Measurements from ENCODE around the gene PI4KA. TPM values are rescaled to one million over a fixed set of nuclear protein-coding genes. Genes with fewer than 3 reads are reported as not detected.
A peak's percentile ranks its signal among the peaks of the same experiment; 100 is the strongest.

The PI4KA gene
- total and polyA plus RNA-seq, 5 experiments from 2014 or later = 34.4 to 158 (median 69.6) TPM

DNA sequence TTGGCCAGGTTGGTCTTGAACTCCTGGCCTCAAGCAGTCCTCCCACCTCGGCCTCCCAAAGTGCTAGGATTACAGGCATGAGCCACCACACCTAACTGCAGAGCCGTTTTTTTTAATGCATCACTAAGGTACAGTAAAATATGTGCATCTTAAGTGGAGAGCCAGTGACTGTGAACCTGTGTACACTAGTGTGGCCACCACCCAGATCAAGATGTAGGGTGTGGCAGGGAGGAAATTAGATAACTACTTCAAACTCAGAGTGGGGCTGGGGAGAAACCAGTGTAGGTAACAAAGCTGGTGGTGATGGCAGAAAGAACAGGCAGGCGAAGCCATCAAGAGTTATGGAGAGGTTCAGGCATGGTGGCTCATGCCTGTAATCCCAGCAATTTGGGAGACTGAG, 14.6 kb upstream of the PI4KA start:
- peak overlapping the region in 1 of 10 donors; percentile 65 for H3K27ac Mint-ChIP-seq
- POLR2A ChIA-PET = no interaction called here
- no peak for ATAC-seq
- H3K4me1 Mint-ChIP-seq = peaks cover 0 to 5% (median 2%) of the 10 kb centered on the region in 4 donors
- H3K27me3 Mint-ChIP-seq = no peaks in the 10 kb centered on the region
- no peak for DNase-seq
- no peaks in the 10 kb centered on the region for H3K9me3 Mint-ChIP-seq
- H3K4me3 Mint-ChIP-seq = no peak overlapping the region
- H3K36me3 Mint-ChIP-seq = peaks cover 0 to 74% (median 5%) of the 10 kb centered on the region in 3 donors

DNA sequence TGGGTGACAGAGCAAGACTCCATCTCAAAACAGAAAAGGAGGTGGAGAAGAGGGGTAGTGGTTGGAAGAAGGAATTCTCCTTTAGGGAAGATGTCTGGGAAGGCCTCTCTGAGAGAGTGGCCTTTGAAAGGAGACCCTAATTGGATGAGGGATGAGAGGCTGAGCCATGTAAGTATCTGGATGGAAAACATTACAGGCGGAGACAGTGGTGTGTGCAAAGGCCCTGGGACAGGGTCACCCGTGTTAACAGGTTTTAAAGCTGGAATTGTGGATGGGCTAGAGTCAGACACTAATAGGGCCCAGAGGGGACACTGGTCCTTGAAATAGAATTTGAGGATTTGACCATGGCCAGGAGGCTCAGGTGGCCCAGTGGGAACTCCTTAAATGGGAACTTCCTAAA, 10.6 kb upstream of the PI4KA start:
- DNase-seq (no peak), ATAC-seq (no peak)
- Mint-ChIP-seq H3K27ac (peak overlapping the region in 1 of 10 donors; percentile 28), H3K9me3 (no peaks in the 10 kb centered on the region), H3K27me3 (no peaks in the 10 kb centered on the region), H3K4me3 (no peak overlapping the region), H3K36me3 (peaks cover 0 to 44% (median 2%) of the 10 kb centered on the region in 3 donors), H3K4me1 (peaks cover 9 to 26% (median 22%) of the 10 kb centered on the region in 4 donors)
- POLR2A ChIA-PET = no interaction called here

DNA sequence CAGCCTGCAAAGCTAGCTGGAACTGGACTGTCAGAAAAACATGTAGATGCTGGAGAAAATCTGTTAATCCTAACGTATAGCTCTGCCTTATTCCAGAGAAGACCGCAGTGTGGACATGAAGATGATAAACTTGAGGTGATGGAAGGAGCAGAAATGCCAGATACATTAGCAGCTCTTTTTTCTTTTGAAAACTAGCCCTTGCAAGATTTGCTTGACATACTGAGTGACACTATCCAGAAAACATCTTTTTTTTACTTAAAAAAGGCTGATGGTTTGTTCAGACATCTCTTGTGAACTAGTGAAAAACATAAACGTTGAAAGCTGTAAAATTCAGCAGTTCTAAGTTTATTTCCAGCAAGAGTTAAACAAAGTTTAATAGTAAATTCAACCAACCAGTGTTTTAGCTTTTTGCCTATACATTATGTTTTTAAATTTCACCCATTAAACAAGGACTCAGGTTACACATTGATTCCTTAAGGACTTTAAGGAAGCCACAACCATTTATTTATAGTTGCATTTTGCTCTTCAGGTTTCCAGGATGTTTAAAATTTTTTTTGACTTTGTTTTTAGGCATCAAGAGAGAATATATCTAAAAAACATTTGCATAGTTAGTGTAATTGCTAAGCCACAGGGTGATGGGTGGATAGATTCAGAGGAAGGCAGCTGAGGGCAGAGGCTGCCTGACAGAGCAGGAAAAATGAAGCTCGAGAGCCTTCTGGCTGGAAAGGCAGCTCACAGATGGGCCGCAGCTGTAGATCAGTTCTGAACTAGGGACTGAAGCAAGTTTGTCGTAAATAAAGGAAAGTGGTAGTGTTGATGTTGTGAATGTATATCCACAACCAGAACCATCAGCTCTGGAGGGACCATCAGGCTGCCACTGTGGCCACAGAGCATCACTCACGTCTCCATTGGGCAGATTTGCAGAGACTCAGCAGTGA, 9.7 kb upstream of the PI4KA start:
- ATAC-seq (no peak), DNase-seq (no peak)
- peaks cover 0 to 47% (median 4%) of the 10 kb centered on the region in 3 donors for H3K36me3 Mint-ChIP-seq
- H3K9me3 Mint-ChIP-seq = no peaks in the 10 kb centered on the region
- H3K4me1 Mint-ChIP-seq = peaks cover 9 to 36% (median 29%) of the 10 kb centered on the region in 4 donors
- peak overlapping the region in 6 of 10 donors; percentile 15 to 68 (median 42) for H3K27ac Mint-ChIP-seq
- POLR2A ChIA-PET = interaction anchor here (1.3 kb wide), 1 partner anchor 49 kb away, joined by 3 read pairs; the partner anchor contains the start of gene CRKL
- no peaks in the 10 kb centered on the region for H3K27me3 Mint-ChIP-seq
- no peak overlapping the region for H3K4me3 Mint-ChIP-seq

DNA sequence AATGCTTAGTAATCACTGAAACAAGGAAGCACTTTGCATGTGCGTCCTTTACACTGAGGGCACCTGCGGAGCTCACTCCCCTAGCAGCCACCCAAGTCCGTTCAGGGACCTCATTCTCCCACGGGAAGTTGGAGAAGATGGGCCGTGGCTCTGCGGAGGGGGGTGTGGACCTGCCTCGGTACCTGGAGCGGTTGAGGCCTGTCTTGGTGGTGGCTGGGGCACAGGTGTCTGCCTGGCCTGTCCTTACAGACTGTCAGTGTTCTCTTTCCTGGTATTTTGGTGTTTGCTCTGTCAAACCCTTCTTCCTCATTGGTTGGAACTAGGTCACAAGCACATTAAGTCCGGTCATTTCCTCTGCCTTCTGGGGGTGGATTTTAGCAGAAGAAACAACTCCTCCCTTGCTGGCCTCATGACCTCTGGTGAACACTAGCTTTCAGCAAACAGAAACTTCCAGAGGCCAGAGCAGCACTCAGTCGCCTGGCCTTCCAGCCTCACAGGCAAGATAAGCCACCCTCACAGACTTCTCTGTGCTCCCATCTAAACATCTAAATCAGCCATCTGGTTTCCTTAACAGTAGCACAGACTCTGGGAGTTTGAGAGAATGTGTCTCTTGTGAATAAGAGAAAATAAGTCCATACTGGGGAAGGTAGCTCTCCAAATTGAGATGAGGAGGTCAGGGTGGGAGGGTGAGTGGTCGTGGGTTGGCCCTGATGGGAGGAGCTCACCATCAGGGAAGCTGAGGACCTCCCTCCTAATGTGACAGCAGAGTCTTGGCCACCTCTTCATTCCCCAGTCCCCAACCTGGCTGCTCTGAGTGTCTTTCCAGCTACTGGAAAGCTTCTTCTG, 8.8 kb upstream of the PI4KA start:
- Mint-ChIP-seq H3K27ac (peak overlapping the region in 5 of 10 donors; percentile 15 to 79 (median 44)), H3K27me3 (no peaks in the 10 kb centered on the region), H3K4me1 (peaks cover 14 to 45% (median 37%) of the 10 kb centered on the region in 4 donors), H3K36me3 (peaks cover 0 to 49% (median 4%) of the 10 kb centered on the region in 3 donors), H3K4me3 (peak overlapping the region in 1 of 10 donors; percentile 53), H3K9me3 (no peaks in the 10 kb centered on the region)
- ATAC-seq = no peak
- POLR2A ChIA-PET = interaction anchor here (1.3 kb wide), 1 partner anchor 50 kb away, joined by 3 read pairs; the partner anchor contains the start of gene CRKL
- no peak for DNase-seq

DNA sequence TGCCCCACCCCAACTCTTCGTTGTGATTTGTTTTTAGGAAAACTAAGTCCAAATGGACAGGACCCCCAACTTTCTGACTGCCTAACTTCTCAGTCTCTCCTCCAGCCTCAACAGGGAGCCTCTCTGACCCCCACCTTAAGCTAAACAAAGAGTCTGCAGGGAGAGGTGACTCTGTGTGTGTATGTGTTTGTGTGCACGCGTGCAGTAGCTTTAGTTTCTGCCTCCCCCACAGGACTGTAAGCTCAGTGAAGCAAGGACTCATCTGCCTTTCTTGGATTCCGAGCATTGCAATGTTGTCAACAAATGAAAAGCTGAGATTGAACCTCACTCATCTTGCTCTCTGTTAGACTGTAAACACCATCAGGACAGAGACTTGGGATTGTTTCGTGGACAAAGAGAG, 8.1 kb upstream of the PI4KA start:
- peak overlapping the region in 3 of 10 donors; percentile 34 to 67 (median 56) for H3K27ac Mint-ChIP-seq
- no peaks in the 10 kb centered on the region for H3K27me3 Mint-ChIP-seq
- POLR2A ChIA-PET = no interaction called here
- H3K4me1 Mint-ChIP-seq = peaks cover 18 to 50% (median 43%) of the 10 kb centered on the region in 4 donors
- peaks cover 0 to 51% (median 4%) of the 10 kb centered on the region in 3 donors for H3K36me3 Mint-ChIP-seq
- H3K4me3 Mint-ChIP-seq = peak overlapping the region in 1 of 10 donors; percentile 24
- ATAC-seq (no peak), DNase-seq (no peak)
- H3K9me3 Mint-ChIP-seq = no peaks in the 10 kb centered on the region

DNA sequence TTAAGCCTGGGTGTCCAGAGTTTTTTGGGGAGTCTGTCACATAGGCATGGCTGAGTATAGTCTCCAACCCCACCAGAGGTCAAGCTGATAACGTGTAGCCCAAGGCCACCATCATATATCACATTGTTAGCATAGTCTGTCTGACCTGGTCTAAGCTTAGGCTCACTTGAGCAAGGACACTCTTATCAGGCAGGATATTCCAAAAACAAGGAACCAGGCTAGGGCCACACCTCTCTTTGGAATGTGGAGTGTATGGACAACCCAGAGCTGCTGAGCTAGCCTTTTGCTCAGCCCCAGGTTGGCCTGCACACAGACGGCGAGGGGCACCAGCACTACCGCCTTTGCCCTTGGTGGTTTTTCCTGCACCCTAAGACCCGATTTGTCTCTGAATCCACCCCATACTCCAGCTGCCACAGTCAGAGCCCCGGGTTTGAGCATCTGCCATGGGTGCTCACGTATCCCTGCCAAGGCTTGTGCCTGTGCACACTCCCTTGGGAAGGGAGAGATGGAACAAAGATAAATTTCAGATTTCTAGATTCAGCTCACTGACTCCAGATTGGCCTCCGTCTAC, 7.3 kb upstream of the PI4KA start:
- Mint-ChIP-seq H3K36me3 (peaks cover 0 to 44% (median 4%) of the 10 kb centered on the region in 3 donors), H3K27me3 (no peaks in the 10 kb centered on the region), H3K27ac (peak overlapping the region in 2 of 10 donors; percentile 48 to 66), H3K4me3 (no peak overlapping the region), H3K4me1 (peaks cover 18 to 55% (median 46%) of the 10 kb centered on the region in 4 donors), H3K9me3 (no peaks in the 10 kb centered on the region)
- no peak for ATAC-seq
- POLR2A ChIA-PET = no interaction called here
- no peak for DNase-seq

DNA sequence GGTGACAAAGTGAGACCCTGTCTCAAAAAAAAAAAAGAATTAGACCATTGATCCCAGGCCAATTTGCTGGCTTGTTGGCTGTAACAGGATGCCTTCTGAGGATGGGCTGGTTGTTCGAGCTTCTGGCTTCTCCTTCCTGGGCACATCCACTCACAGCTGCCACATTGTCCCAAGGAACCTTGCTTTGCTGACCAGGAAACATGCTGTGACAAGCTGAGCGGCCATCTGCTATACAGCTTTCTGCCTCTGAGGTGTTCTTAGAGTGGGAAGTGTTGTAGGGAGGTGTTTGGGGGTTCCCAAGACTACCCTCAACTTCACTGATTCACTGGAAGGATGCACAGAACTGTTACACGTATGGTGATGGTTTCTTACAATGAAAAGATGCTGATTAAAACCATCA, 6.7 kb upstream of the PI4KA start:
- POLR2A ChIA-PET = interaction anchor here (0.7 kb wide), 1 partner anchor 93 kb away, joined by 3 read pairs; no protein-coding TSS in a partner anchor
- DNase-seq = no peak
- Mint-ChIP-seq H3K4me1 (peaks cover 21 to 61% (median 49%) of the 10 kb centered on the region in 4 donors), H3K36me3 (peaks cover 0 to 38% (median 4%) of the 10 kb centered on the region in 3 donors), H3K27ac (peak overlapping the region in 2 of 10 donors; percentile 48 to 52), H3K4me3 (no peak overlapping the region), H3K27me3 (no peaks in the 10 kb centered on the region), H3K9me3 (no peaks in the 10 kb centered on the region)
- no peak for ATAC-seq

DNA sequence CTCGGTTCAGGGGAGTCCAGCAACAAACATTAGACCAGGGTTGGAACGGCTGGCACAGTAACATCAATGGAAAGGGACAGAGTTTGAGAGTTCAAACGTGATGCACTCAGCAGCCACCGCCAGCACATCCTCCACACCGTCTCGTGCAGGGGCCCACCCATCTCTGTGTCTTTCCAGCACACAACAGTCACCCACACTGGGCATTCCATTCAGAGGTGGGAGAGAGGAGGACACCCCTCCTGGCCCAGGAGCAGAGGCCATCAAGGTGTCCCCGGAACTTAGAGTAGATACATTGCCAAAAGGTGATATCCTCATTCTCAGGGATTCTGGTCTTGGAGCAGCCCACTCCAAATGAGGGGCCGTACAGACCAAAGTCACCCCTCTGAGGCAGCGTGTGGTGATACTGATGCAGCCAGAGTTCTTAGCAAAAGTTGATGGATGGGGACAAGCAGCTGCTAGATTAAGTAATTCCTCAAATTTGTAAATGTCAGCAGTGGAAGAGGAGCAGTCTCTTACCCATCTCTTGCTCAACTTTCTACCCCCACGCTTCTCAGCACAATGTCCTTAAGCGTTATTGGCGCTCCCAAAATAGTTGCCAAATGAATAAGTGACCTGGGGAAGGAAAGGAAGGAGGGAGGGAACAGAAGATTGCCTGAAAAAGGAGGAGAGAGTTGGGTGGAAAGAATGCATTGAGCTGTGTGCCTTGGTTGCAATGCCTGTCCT, 5.7 kb upstream of the PI4KA start:
- H3K4me3 Mint-ChIP-seq = no peak overlapping the region
- POLR2A ChIA-PET = interaction anchor here (0.7 kb wide), 1 partner anchor 94 kb away, joined by 3 read pairs; no protein-coding TSS in a partner anchor

DNA sequence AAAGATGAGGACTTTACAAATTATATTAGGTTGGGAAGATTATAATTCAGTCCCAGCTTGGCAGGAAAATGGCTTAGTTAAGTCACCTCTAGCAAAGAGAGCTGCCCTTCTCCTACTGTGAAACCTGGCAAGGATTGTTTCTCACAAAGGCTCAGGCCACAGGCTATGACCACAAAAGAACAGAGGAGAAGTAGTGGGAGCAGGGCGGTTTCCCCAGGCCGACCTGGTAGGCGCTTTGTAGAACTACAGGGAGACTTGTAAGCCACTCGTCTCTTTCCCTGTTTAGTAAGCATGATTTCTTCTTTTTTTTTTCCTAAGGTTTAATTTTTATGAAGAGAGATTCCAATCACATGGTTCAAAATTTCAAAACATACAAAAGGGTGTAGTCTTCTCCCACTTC, 4.8 kb upstream of the PI4KA start:
- Mint-ChIP-seq H3K4me3 (peak overlapping the region in 1 of 10 donors; percentile 7), H3K27ac (peak overlapping the region in 6 of 10 donors; percentile 5 to 78 (median 56)), H3K4me1 (peaks cover 22 to 71% (median 60%) of the 10 kb centered on the region in 4 donors), H3K27me3 (no peaks in the 10 kb centered on the region), H3K9me3 (no peaks in the 10 kb centered on the region), H3K36me3 (peaks cover 0 to 26% (median 1%) of the 10 kb centered on the region in 3 donors)
- POLR2A ChIA-PET = no interaction called here
- ATAC-seq = no peak
- no peak for DNase-seq

More for the DNA sequence above, 5.7 kb upstream of the PI4KA start:
- H3K27me3 Mint-ChIP-seq = no peaks in the 10 kb centered on the region
- DNase-seq = no peak
- peaks cover 24 to 70% (median 57%) of the 10 kb centered on the region in 4 donors for H3K4me1 Mint-ChIP-seq
- H3K9me3 Mint-ChIP-seq = no peaks in the 10 kb centered on the region
- peak overlapping the region in 3 of 10 donors; percentile 27 to 82 (median 38) for H3K27ac Mint-ChIP-seq
- no peak for ATAC-seq
- H3K36me3 Mint-ChIP-seq = peaks cover 0 to 33% (median 4%) of the 10 kb centered on the region in 3 donors

DNA sequence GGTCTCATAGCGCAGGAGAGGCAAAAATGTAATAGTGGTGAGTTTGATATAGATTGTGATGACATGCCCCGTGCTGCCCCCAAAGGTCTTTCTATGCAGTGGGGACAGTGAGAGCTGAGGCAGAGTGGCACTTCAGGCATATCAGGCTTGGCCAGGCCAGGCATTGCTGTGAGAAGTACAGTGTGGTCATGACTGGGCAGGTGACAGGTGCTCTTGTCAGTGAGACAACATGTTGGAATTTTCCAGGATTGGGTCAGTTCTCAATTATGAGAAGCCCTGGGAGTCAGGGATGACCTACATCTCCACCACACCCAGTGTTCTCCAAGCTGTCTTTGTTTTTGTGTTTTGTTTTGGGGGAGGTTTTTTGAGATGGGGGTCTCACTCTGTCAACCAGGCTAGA, 3.9 kb upstream of the PI4KA start:
- ATAC-seq = no peak
- Mint-ChIP-seq H3K4me3 (peak overlapping the region in 1 of 10 donors; percentile 2), H3K9me3 (no peaks in the 10 kb centered on the region), H3K27me3 (no peaks in the 10 kb centered on the region), H3K27ac (peak overlapping the region in 7 of 10 donors; percentile 7 to 63 (median 31)), H3K4me1 (peaks cover 23 to 72% (median 63%) of the 10 kb centered on the region in 4 donors), H3K36me3 (peaks cover 0 to 26% (median 1%) of the 10 kb centered on the region in 3 donors)
- no peak for DNase-seq
- POLR2A ChIA-PET = no interaction called here

DNA sequence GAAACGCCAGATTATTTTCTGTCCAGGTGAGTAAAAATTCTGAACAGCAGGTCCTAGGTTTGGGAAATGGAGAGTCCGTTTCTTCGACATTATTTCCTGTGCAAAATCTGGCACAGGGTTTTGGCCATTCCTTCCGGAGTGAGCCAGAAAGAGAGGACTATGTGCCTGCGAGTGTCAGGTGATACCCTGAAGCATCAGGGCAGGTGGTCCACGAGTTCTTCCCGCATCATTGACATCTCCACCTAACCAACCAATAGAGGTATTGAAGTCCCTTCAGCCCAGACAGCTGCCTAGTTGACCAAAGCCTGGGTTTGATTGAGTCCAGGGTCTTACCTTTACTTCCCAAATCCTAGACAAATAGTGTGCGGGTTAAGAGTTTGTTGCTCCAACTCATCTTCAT, 1.0 kb upstream of the PI4KA start:
- DNase-seq (peak in 1 of 10 donors; percentile 9), ATAC-seq (no peak)
- Mint-ChIP-seq H3K9me3 (no peaks in the 10 kb centered on the region), H3K4me1 (peaks cover 31 to 76% (median 69%) of the 10 kb centered on the region in 4 donors), H3K27me3 (no peaks in the 10 kb centered on the region), H3K36me3 (peaks cover 0 to 23% (median 1%) of the 10 kb centered on the region in 3 donors), H3K27ac (peak overlapping the region; percentile 9 to 93 (median 87)), H3K4me3 (peak overlapping the region; percentile 77 to 91 (median 87))
- POLR2A ChIA-PET = interaction anchor here (0.6 kb wide), 1 partner anchor 34 kb away, joined by 5 read pairs; no protein-coding TSS in a partner anchor
